Heart left ventricle (tissue), 16 donors: Measurements from ENCODE around the gene TUT7. TPM values are rescaled to one million over a fixed set of nuclear protein-coding genes. Genes with fewer than 3 reads are reported as not detected.
A peak's percentile ranks its signal among the peaks of the same experiment; 100 is the strongest.

ENCODE experiments used
- ATAC-seq, 4 donors: fragments of 200-7000 bp; cut with Tn5 transposase; one replicate each; pipeline ENCODE4 v1.9.1; 2020 to 2022; ENCODE audit warnings: moderate library complexity in 4 of 4, mild to moderate bottlenecking in 3 of 4, moderate number of reproducible peaks in 1 of 4
- DNase-seq, 5 donors: peaks; one replicate each; pipeline ENCODE4 v3.0.0-alpha.2; 2020
- H3K27ac ChIP-seq, 12 donors: fragments of 200-600 bp; sonication (generic) in 4 of 12; one replicate each; pipeline versions ENCODE4 v1.5.0 to v1.8.0; 2016 to 2022; ENCODE audit warnings: mild to moderate bottlenecking in 2 of 12
- H3K27me3 ChIP-seq, 9 donors: fragments of 200-600 bp; sonication (generic) in 2 of 9; one replicate each; pipeline versions ENCODE4 v1.5.1 to v1.8.0; 2016 to 2022; ENCODE audit warnings: mild to moderate bottlenecking in 3 of 9
- H3K36me3 ChIP-seq, 9 donors: fragments of 200-600 bp; sonication (generic) in 2 of 9; one replicate each; pipeline versions ENCODE4 v1.5.0 to v1.8.0; 2018 to 2022; ENCODE audit warnings: mild to moderate bottlenecking in 2 of 9
- H3K4me1 ChIP-seq, 12 donors: fragments of 200-600 bp; sonication (generic) in 4 of 12; one replicate each; pipeline versions ENCODE4 v1.5.0 to v1.8.0; 2016 to 2022; ENCODE audit warnings: mild to moderate bottlenecking in 3 of 12
- H3K4me3 ChIP-seq, 12 donors: fragments of 200-600 bp; sonication (generic) in 4 of 12; one replicate each; pipeline versions ENCODE4 v1.5.0 to v1.8.0; 2017 to 2022; ENCODE audit warnings: mild to moderate bottlenecking in 9 of 12, moderate library complexity in 4 of 12
- H3K9me3 ChIP-seq, 12 donors: fragments of 200-600 bp; sonication (generic) in 4 of 12; one replicate each; pipeline versions ENCODE4 v1.5.0 to v1.8.0; 2016 to 2022; ENCODE audit warnings: mild to moderate bottlenecking in 1 of 12
- CTCF ChIP-seq, 12 donors: fragments of 200-600 bp; sonication (generic) in 4 of 12; IDR thresholded peaks; one replicate each; pipeline versions ENCODE4 v1.5.0 to v1.8.0; 2018 to 2022; ENCODE audit warnings: antibody characterized with exemption in 12 of 12, mild to moderate bottlenecking in 5 of 12
- POLR2A ChIP-seq, 2 donors: fragments of 450-650 bp; IDR thresholded peaks; one replicate each; pipeline ENCODE4 v1.6.1; 2017; ENCODE audit warnings: antibody characterized with exemption in 2 of 2, mild to moderate bottlenecking in 2 of 2, moderate library complexity in 2 of 2
- WGBS, 4 donors: extraction: QIAGEN DNeasy Blood & Tissue Kit in 2 of 4; methylation state at CpG; one replicate each; pipeline versions ENCODE4 v1.1.5 to v1.1.7; 2013 to 2018; 5-methylcytosine and 5-hydroxymethylcytosine counted together
- intact Hi-C, 10 donors: fragments of 100-400 bp; cut with DNase I; formaldehyde crosslinking; loops; one replicate each; pipeline versions ENCODE4 v1.11.1 to v1.14.2; 2022
- polyA plus RNA-seq, 2 donors: library from polyadenylated mRNA; stranded (reverse); fragments of 200-250 nt; gene quantifications; one replicate each; pipeline ENCODE4 v1.2.3, GENCODE V29; 2013
- total RNA-seq, 9 donors: library from RNA; depleted of rRNA in 2 of 9; stranded (reverse); fragments of >200 nt in 2 of 9; fragmentation: NEBNext Ultra II Directional in 3 of 9; extraction: Animal tissue kit (Norgen Biotek cat#: 25700) in 3 of 9; gene quantifications; one replicate each; pipeline versions ENCODE4 v1.1.0 to v1.2.4, GENCODE V29; 2016 to 2023
- donor health status: ischemic (EF 13 %, LVEDD 7.1; RV severe dilation, severe dysfunction).
- donor health status: healthy with polysubstance abuse.
- donor health status: DM: no; HTN: yes; CAD: no.
- donor health status: DM: no; HTN: no; CAD: no.
- donor health status: ischemic (EF 25% LVEDD 6.9; RV normal size, moderate dysfunction).
- donor health status: ischemic (EF 25% LVEDD 5.7; RV mildly dilated, moderate dysfunction).
- donor health status: healthy.
- donor health status: DM: yes; HTN: yes; CAD: no.
- donor health status: ischemic (EF 35%, LVEDD 5.7; RV mildly dilated, moderate dysfunction).
- donor health status: nonischemic (EF 11% LVEDD 7.7; RV severe dilation, severe dysfunction).
- donor health status: DM: yes; HTN: yes; CAD: no.
- donor health status: PGD.
- donor health status: ischemic (EF 29% LVEDD 5.4; RV normal size, mild dysfunction).
- donor health status: nonischemic (EF 23%, LVEDD 6.1; RV moderate dilation, normal function).

The TUT7 gene
- total and polyA plus RNA-seq, 11 donors = 7.7 to 31.0 (median 12.1) TPM

DNA sequence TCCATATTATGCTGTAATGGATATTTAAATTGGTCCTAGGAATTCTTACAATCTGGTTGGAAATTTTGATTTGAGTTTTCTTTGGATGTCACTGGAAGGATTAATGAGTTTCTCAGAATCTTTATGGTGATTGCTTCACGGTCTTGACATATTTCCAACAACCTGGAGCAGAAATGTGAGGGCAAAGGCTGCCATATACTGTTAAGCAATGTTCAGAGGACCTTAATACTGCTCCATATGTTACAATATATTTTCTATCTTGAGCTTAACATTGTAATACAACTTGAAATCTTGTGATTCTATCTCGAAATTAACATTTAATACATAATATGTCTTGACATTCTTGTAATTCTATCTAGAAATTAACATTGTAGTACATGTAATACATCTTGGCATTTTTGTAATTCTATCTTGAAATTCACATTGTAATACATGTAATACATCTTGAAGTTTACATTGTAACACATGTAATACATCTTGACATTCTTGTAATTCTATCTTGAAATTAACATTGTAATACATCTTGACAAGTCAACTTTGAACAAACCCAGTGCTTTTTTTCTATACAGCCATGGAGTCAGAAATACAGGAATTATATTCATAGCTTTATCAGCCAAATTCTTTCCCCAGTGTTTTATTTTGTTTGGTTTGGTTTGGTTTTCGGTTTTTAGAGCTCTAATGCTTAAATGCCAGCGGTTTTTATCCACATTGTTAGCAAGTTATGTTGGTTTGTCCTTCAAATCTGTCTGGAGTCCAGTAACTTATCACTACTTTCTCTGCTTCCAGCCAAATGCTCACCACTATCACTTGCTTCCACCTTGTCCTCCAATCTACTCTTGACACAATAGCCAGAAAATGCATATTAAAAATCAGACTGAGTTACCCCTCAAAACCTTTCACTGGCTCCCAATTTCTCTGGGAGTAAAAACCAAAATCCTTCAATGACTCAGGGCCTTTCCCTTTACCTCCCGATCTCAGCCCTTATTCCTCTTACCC, 3.0 kb upstream of the TUT7 start:
- Histone ChIP-seq H3K4me1 (peaks cover 0 to 32% (median 17%) of the 10 kb centered on the region in 12 donors), H3K4me3 (no peak overlapping the region), H3K9me3 (no peaks in the 10 kb centered on the region), H3K27me3 (no peaks in the 10 kb centered on the region), H3K36me3 (peaks cover 0 to 6% (median 3%) of the 10 kb centered on the region in 9 donors), H3K27ac (no peak overlapping the region)
- intact Hi-C loops = no loop called here
- no peak for DNase-seq
- no peak for ATAC-seq
- TF ChIP-seq POLR2A (IDR thresholded peaks at IDR 0.05) = no peak
- no peak for TF ChIP-seq CTCF (IDR thresholded peaks at IDR 0.05)
- 75 to 84% (median 81%) methylated on average over 5 of the region's 5 CpGs for WGBS, 4 donors

DNA sequence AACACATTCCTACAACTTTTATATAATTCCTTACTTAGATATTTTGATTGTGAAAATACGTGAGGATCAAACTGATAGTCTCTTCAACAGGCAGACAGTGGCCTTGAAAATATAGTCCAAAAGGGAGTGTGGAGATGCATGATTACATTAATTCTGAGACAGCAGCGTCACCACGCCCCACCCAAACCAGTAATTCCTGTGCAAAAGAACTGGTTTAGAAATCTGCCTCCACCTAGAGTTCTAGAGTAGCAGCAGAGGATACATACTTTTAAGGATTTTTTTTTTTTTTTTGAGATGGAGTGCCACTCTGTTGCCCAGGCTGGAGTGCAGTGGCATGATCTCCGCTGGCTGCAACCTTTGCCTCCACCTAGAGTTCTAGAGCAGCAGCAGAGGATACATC, 1.6 kb upstream of the TUT7 start:
- no peak for ATAC-seq
- H3K27me3 ChIP-seq = no peaks in the 10 kb centered on the region
- TF ChIP-seq POLR2A (IDR thresholded peaks at IDR 0.05) = no peak
- TF ChIP-seq CTCF (IDR thresholded peaks at IDR 0.05) = no peak
- H3K27ac ChIP-seq = no peak overlapping the region
- H3K9me3 ChIP-seq = no peaks in the 10 kb centered on the region
- H3K4me1 ChIP-seq = peaks cover under 1 to 46% (median 30%) of the 10 kb centered on the region in 12 donors
- no peak overlapping the region for H3K4me3 ChIP-seq
- peaks cover 0 to 19% (median 8%) of the 10 kb centered on the region in 9 donors for H3K36me3 ChIP-seq
- DNase-seq = no peak
- intact Hi-C loops = loop anchor here in 1 of 10 donors (2.0 kb wide), 1 partner anchor 59 kb away; no protein-coding TSS in a partner anchor
- WGBS, 4 donors = 93 to 98% (median 96%) methylated on average over 4 of the region's 4 CpGs

GRCh38 chr9:86354818-86355309, 654 bp upstream of the TUT7 start:
- peak overlapping the region; percentile 84 to 99 (median 94) for H3K27ac ChIP-seq
- TF ChIP-seq POLR2A (IDR thresholded peaks at IDR 0.05) = no peak
- TF ChIP-seq CTCF (IDR thresholded peaks at IDR 0.05) = peak in 2 of 12 donors; percentile 7 to 15
- peak; percentile 2 to 77 (median 60) for ATAC-seq
- intact Hi-C loops = loop anchor here in 1 of 10 donors (2.0 to 5.0 kb wide), 2 partner anchors 60 to 73 kb away; partner anchors contain the start of gene ISCA1
- no peak for DNase-seq
- H3K4me3 ChIP-seq = peak overlapping the region; percentile 55 to 99 (median 84)
- H3K27me3 ChIP-seq = no peaks in the 10 kb centered on the region
- H3K9me3 ChIP-seq = no peaks in the 10 kb centered on the region
- H3K36me3 ChIP-seq = peaks cover 0 to 23% (median 8%) of the 10 kb centered on the region in 9 donors
- 13 to 17% (median 16%) methylated on average over 24 of the region's 24 CpGs for WGBS, 4 donors
- peaks cover 4 to 55% (median 39%) of the 10 kb centered on the region in 12 donors for H3K4me1 ChIP-seq

GRCh38 chr9:86353655-86354010, 577 bp downstream of the TUT7 start:
- no peaks in the 10 kb centered on the region for H3K27me3 ChIP-seq
- H3K4me3 ChIP-seq = peak overlapping the region; percentile 55 to 99 (median 84)
- peak overlapping the region; percentile 84 to 99 (median 94) for H3K27ac ChIP-seq
- peak in 3 of 4 donors; percentile 5 to 17 (median 16) for ATAC-seq
- no peak for TF ChIP-seq POLR2A (IDR thresholded peaks at IDR 0.05)
- no peak for TF ChIP-seq CTCF (IDR thresholded peaks at IDR 0.05)
- 0 to 1% (median 0%) methylated on average over 11 to 14 of the region's 14 CpGs for WGBS, 4 donors
- no peaks in the 10 kb centered on the region for H3K9me3 ChIP-seq
- DNase-seq = peak in 1 of 5 donors; percentile 28
- intact Hi-C loops = loop anchor here in 1 of 10 donors (2.0 to 5.0 kb wide), 2 partner anchors 61 to 71 kb away; partner anchors contain the start of gene ISCA1
- peaks cover 0 to 23% (median 8%) of the 10 kb centered on the region in 9 donors for H3K36me3 ChIP-seq
- H3K4me1 ChIP-seq = peaks cover 4 to 62% (median 46%) of the 10 kb centered on the region in 12 donors
